NCI-H1417 treated with DMSO at 0.1 percent for 48 hours (cell line): ENCODE data around the gene KRTAP4-9.
"Not testable (repeated sequence)": the region's sequence is repeated elsewhere in the genome, so short reads cannot be mapped to it uniquely, and the experiment has no call there.

Experiments
- DNase-seq: peaks from one replicate; lab custom pipeline; 2025; lab: John Stamatoyannopoulos, UW

KRTAP4-9 gene

GRCh38 chr17:41105347-41105746 lies at the start of gene KRTAP4-9:
TSS of gene KRTAP4-9 (plus strand) at chr17:41105389. CDS start at chr17:41105389, 0 bp downstream.
- not testable (repeated sequence) for DNase-seq

GRCh38 chr17:41057547-41057946 lies 47.6 kb upstream of the KRTAP4-9 start:
- no peak for DNase-seq

- no peak for DNase-seq
These were observed 46.4 kb upstream of the KRTAP4-9 start for GRCh38 chr17:41058741-41059140.

GRCh38 chr17:41059276-41060051 lies 45.7 kb upstream of the KRTAP4-9 start:
- not testable (repeated sequence) for DNase-seq

GRCh38 chr17:41060052-41060604 lies 45.1 kb upstream of the KRTAP4-9 start, which contains the start of gene KRTAP2-3:
TSS of gene KRTAP2-3 (minus strand) at chr17:41060114. CDS start at chr17:41060050, 64 bp downstream.
- no peak for DNase-seq

GRCh38 chr17:41061964-41062363 lies 43.2 kb upstream of the KRTAP4-9 start:
- DNase-seq, result no peak

GRCh38 chr17:41063449-41063848 lies 41.7 kb upstream of the KRTAP4-9 start:
- no peak for DNase-seq

- DNase-seq, result no peak
These were observed 40.9 kb upstream of the KRTAP4-9 start for GRCh38 chr17:41064301-41064700.

- DNase-seq, result not testable (repeated sequence)
These were observed 40.0 kb upstream of the KRTAP4-9 start for GRCh38 chr17:41065016-41065689.

- DNase-seq, result no peak
These were observed 39.2 kb upstream of the KRTAP4-9 start, which contains the start of gene KRTAP2-4 for GRCh38 chr17:41065829-41066624. TSS of gene KRTAP2-4 (minus strand) at chr17:41065879. CDS start at chr17:41065845, 34 bp downstream.

GRCh38 chr17:41067281-41067680 lies 37.9 kb upstream of the KRTAP4-9 start:
- no peak for DNase-seq

- DNase-seq, result no peak
These were observed 36.2 kb upstream of the KRTAP4-9 start for GRCh38 chr17:41069031-41069430.

- no peak for DNase-seq
These were observed 33.4 kb upstream of the KRTAP4-9 start for GRCh38 chr17:41071606-41072360.

- no peak for DNase-seq
These were observed 31.5 kb upstream of the KRTAP4-9 start for GRCh38 chr17:41073676-41074075.

- no peak for DNase-seq
These were observed 28.4 kb upstream of the KRTAP4-9 start for GRCh38 chr17:41076788-41077187.

- no peak for DNase-seq
These were observed 22.6 kb upstream of the KRTAP4-9 start for GRCh38 chr17:41082626-41083025.

GRCh38 chr17:41083427-41083826 lies 21.8 kb upstream of the KRTAP4-9 start:
- DNase-seq, result not testable (repeated sequence)

GRCh38 chr17:41084100-41084856 lies 20.9 kb upstream of the KRTAP4-9 start, which contains the start of gene KRTAP4-7:
TSS of gene KRTAP4-7 (plus strand) at chr17:41084150. CDS start at chr17:41084207, 57 bp downstream.
- DNase-seq, result not testable (repeated sequence)

GRCh38 chr17:41088760-41089352 lies 16.3 kb upstream of the KRTAP4-9 start:
- not testable (repeated sequence) for DNase-seq

GRCh38 chr17:41096055-41096454 lies 9.1 kb upstream of the KRTAP4-9 start:
- no peak for DNase-seq
